Cerebellar cortex (tissue), 1 donor: ENCODE results near the gene POLR2M.
A peak's percentile ranks its signal among the peaks of the same experiment; 100 is the strongest.

Experiments used
- DNase-seq: peaks from one replicate; pipeline ENCODE4 v3.0.0-alpha.2; 2015; ENCODE audit warnings: low spot score

POLR2M gene

GRCh38 chr15:57740048-57740447 is 33.5 kb downstream of the POLR2M start:
- no peak for DNase-seq

GRCh38 chr15:57741089-57741488 is 34.6 kb downstream of the POLR2M start:
- DNase-seq: no peak

GRCh38 chr15:57743424-57743823 is 36.9 kb downstream of the POLR2M start:
- no peak for DNase-seq

GRCh38 chr15:57746786-57747185 is 40.3 kb downstream of the POLR2M start:
- no peak for DNase-seq

- no peak for DNase-seq
Observed at GRCh38 chr15:57747206-57747896, 40.8 kb downstream of the POLR2M start.

- peak; percentile 28 for DNase-seq
Observed at GRCh38 chr15:57751177-57751800, 44.8 kb downstream of the POLR2M start.

GRCh38 chr15:57752436-57752835 is 45.9 kb downstream of the POLR2M start:
- DNase-seq: no peak

GRCh38 chr15:57752840-57753239 is 46.3 kb downstream of the POLR2M start:
- DNase-seq: no peak

- DNase-seq: no peak
Observed at GRCh38 chr15:57756466-57756865, 50.0 kb downstream of the POLR2M start.

GRCh38 chr15:57758560-57758959 is 52.0 kb downstream of the POLR2M start:
- no peak for DNase-seq

- DNase-seq: no peak
Observed at GRCh38 chr15:57761562-57761961, 55.0 kb downstream of the POLR2M start.

GRCh38 chr15:57762302-57762701 is 55.8 kb downstream of the POLR2M start:
- DNase-seq: no peak

GRCh38 chr15:57763176-57763964 is 56.9 kb downstream of the POLR2M start:
- no peak for DNase-seq
